ENCODE results near the gene TRPV5. TPM values are rescaled to one million over a fixed set of nuclear protein-coding genes. Genes with fewer than 3 reads are reported as not detected.

TRPV5 gene
- total RNA-seq, 1 donor from 2014 or later, result not detected

DNA sequence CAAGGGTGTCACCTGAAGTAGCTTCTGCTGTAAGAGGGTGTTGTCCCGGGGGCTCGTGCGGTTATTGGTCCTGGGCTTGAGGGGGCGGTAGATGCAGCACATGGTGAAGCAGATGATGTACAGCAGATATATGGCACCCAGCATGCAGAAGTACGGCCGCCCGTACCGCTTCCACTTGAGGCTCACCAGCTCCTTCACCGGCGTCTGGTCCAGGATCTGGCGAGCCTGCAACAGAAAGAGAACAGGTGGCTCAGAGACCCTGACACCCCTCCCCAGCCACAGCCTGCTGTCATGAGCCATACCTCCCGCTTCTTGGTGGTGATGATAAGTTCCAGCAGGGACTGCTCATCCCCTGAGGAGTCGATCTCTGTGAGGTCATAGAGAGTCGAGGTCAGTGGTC lies 58.1 kb downstream of the TRPV5 start:
- Histone ChIP-seq H3K4me3 (no peak overlapping the region), H3K36me3 (no peaks in the 10 kb centered on the region), H3K27ac (no peak overlapping the region), H3K4me1 (no peaks in the 10 kb centered on the region), H3K27me3 (ENCODE audit: low read depth) (peaks cover 4% of the 10 kb centered on the region), H3K9me3 (no peaks in the 10 kb centered on the region)
- DNase-seq (no peak), ATAC-seq (no peak)
- no peak for TF ChIP-seq CTCF (IDR thresholded peaks at IDR 0.05)
- intact Hi-C loops (cut with DNase I), result no loop called here

GRCh38 chr7:142874837-142875236 lies 58.7 kb downstream of the TRPV5 start:
- ATAC-seq, result no peak
- intact Hi-C loops (cut with DNase I), result no loop called here
- Histone ChIP-seq H3K4me1 (no peaks in the 10 kb centered on the region), H3K27ac (no peak overlapping the region), H3K4me3 (no peak overlapping the region), H3K36me3 (no peaks in the 10 kb centered on the region), H3K9me3 (no peaks in the 10 kb centered on the region), H3K27me3 (ENCODE audit: low read depth) (peaks cover 2% of the 10 kb centered on the region)
- no peak for TF ChIP-seq CTCF (IDR thresholded peaks at IDR 0.05)
- DNase-seq, result no peak

DNA sequence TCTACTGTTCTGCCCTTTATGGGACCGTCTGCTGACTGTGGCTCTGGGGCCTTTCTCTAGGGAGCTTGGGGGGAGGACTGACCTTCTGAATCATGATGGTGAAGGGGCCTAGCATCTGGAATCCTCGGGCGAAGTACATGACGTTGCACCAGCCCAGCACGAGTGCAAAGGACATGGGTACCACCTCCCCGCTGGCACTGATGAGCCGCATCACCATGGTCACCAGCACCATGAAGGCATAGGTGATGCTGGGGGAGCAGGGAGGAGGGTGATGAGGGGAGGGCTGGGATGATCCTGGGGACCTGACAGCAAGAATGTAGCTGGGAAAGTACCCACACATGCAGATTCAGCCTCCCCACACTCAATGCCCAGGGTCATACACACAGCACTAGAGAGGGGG lies 59.1 kb downstream of the TRPV5 start:
- no peak overlapping the region for H3K4me3 ChIP-seq
- DNase-seq (no peak), ATAC-seq (no peak)
- intact Hi-C loops (cut with DNase I), result no loop called here
- no peaks in the 10 kb centered on the region for H3K36me3 ChIP-seq
- no peaks in the 10 kb centered on the region for H3K27me3 ChIP-seq (ENCODE audit: low read depth)
- no peaks in the 10 kb centered on the region for H3K4me1 ChIP-seq
- no peak for TF ChIP-seq CTCF (IDR thresholded peaks at IDR 0.05)
- H3K9me3 ChIP-seq, result no peaks in the 10 kb centered on the region
- no peak overlapping the region for H3K27ac ChIP-seq

GRCh38 chr7:142873871-142874270 lies 59.7 kb downstream of the TRPV5 start:
- Histone ChIP-seq H3K9me3 (no peaks in the 10 kb centered on the region), H3K27me3 (ENCODE audit: low read depth) (no peaks in the 10 kb centered on the region), H3K4me1 (no peaks in the 10 kb centered on the region), H3K36me3 (no peaks in the 10 kb centered on the region), H3K27ac (no peak overlapping the region), H3K4me3 (no peak overlapping the region)
- TF ChIP-seq CTCF (IDR thresholded peaks at IDR 0.05), result no peak
- DNase-seq (no peak), ATAC-seq (no peak)
- intact Hi-C loops (cut with DNase I), result no loop called here

GRCh38 chr7:142873281-142873784 lies 60.2 kb downstream of the TRPV5 start:
- H3K27ac ChIP-seq, result no peak overlapping the region
- TF ChIP-seq CTCF (IDR thresholded peaks at IDR 0.05), result peak; percentile 48
- H3K9me3 ChIP-seq, result no peaks in the 10 kb centered on the region
- intact Hi-C loops (cut with DNase I), result no loop called here
- DNase-seq (no peak), ATAC-seq (peak in 1 of 2 donors; percentile 37)
- no peaks in the 10 kb centered on the region for H3K36me3 ChIP-seq
- H3K27me3 ChIP-seq (ENCODE audit: low read depth), result no peaks in the 10 kb centered on the region
- no peaks in the 10 kb centered on the region for H3K4me1 ChIP-seq
- H3K4me3 ChIP-seq, result no peak overlapping the region
